OCI-LY7 (cell line): ENCODE data around the gene RFPL2. TPM values are rescaled to one million over a fixed set of nuclear protein-coding genes. Genes with fewer than 3 reads are reported as not detected.

Experiments
- BruUV-seq: library from RNA; stranded (reverse); fragments of 400-500 nt; replicated peaks from 2 replicates; lab custom pipeline; 2021; lab: Mats Ljungman, UMichigan
- CTCF ChIA-PET: fragments of 300-600 bp; sonication (Branson Sonifier 250); formaldehyde crosslinking; loops from one replicate; lab custom pipeline; 2022; ENCODE audit warnings: antibody characterized with exemption; ENCODE audit not compliant: unreplicated experiment; lab: Charles Lee
- POLR2A ChIA-PET: fragments of 300-600 bp; sonication (Branson Sonifier 250); formaldehyde crosslinking; loops from one replicate; lab custom pipeline; 2022; ENCODE audit warnings: antibody characterized with exemption; lab: Charles Lee
- DNase-seq: peaks from one replicate; pipeline ENCODE4 v3.0.0-alpha.2; 2015; ENCODE audit warnings: low spot score
- H2AFZ ChIP-seq: fragments of 200-600 bp; sonication (generic), shearing (Covaris generic); 2 replicates; pipeline ENCODE4 v1.6.1; 2014; ENCODE audit warnings: mild to moderate bottlenecking, antibody characterized with exemption, low read length, moderate library complexity
- H3K27ac ChIP-seq: fragments of 200-600 bp; sonication (generic); 2 replicates; pipeline ENCODE4 v1.5.1; 2014; ENCODE audit warnings: mixed run types, low read depth, mild to moderate bottlenecking, moderate library complexity, low read length, inconsistent platforms; ENCODE audit not compliant: poor library complexity, severe bottlenecking
- H3K36me3 ChIP-seq: fragments of 200-600 bp; sonication (generic); 2 replicates; pipeline ENCODE4 v1.6.1; 2014; ENCODE audit warnings: mild to moderate bottlenecking, antibody characterized with exemption, low read length, moderate library complexity, mixed read lengths; ENCODE audit not compliant: insufficient read depth
- H3K4me1 ChIP-seq: fragments of 200-600 bp; sonication (generic); 2 replicates; pipeline ENCODE4 v1.5.1; 2014; ENCODE audit warnings: mild to moderate bottlenecking, low read length; ENCODE audit not compliant: insufficient read depth, poor library complexity, severe bottlenecking
- H3K4me2 ChIP-seq: fragments of 200-600 bp; sonication (generic); 2 replicates; pipeline ENCODE4 v1.6.1; 2014; ENCODE audit warnings: mild to moderate bottlenecking, low read length
- H3K4me3 ChIP-seq: fragments of 200-600 bp; sonication (generic); 2 replicates; pipeline ENCODE4 v1.5.1; 2014; ENCODE audit warnings: mild to moderate bottlenecking, low read depth, low read length; ENCODE audit not compliant: poor library complexity, severe bottlenecking
- H3K79me2 ChIP-seq: fragments of 200-600 bp; sonication (generic); 2 replicates; pipeline ENCODE4 v1.6.1; 2016; ENCODE audit warnings: low read depth, mild to moderate bottlenecking, low read length, moderate library complexity, mixed read lengths; ENCODE audit not compliant: insufficient read depth
- H3K9me2 ChIP-seq: fragments of 200-600 bp; sonication (generic); 2 replicates; pipeline ENCODE4 v1.6.1; 2016; ENCODE audit warnings: mild to moderate bottlenecking, low read length, mixed read lengths; ENCODE audit not compliant: insufficient read depth
- H3K9me3 ChIP-seq: fragments of 200-600 bp; sonication (generic); 2 replicates; pipeline ENCODE4 v1.6.1; 2014; ENCODE audit warnings: mild to moderate bottlenecking, mixed run types, low read length, mixed read lengths
- H4K20me1 ChIP-seq: fragments of 200-600 bp; sonication (generic); 2 replicates; pipeline ENCODE4 v1.6.1; 2014; ENCODE audit warnings: mild to moderate bottlenecking, antibody characterized with exemption, low read length, moderate library complexity, mixed read lengths; ENCODE audit not compliant: insufficient read depth
- CTCF ChIP-seq: fragments of 200-600 bp; sonication (generic); conservative IDR thresholded peaks from 2 replicates; pipeline ENCODE4 v1.5.1; 2014; ENCODE audit warnings: mild to moderate bottlenecking, antibody characterized with exemption, low read length, moderate library complexity, mixed read lengths
- EZH2phosphoT487 ChIP-seq: fragments of 200-600 bp; sonication (generic); IDR thresholded peaks from 2 replicates; pipeline ENCODE4 v1.6.1; 2018; ENCODE audit warnings: low read depth, borderline replicate concordance, mild to moderate bottlenecking, mixed run types, antibody characterized with exemption, low read length, moderate library complexity, mixed read lengths
- intact Hi-C: fragments of 100-400 bp; cut with micrococcal nuclease; formaldehyde crosslinking; loops from one replicate; pipeline ENCODE4 v1.10.0; 2022; ENCODE audit not compliant: unreplicated experiment
- total RNA-seq, 2 experiments: library from RNA; depleted of rRNA in 1 of 2; stranded (reverse); fragments of >200 nt in 1 of 2; shearing (Covaris generic) in 1 of 2; gene quantifications; 2 replicates each; pipeline ENCODE4 v1.2.3, GENCODE V29; 2014 to 2022

RFPL2 gene
- total RNA-seq, 2 experiments from 2014 or later = not detected

GRCh38 chr22:32185821-32186220, 19.1 kb downstream of the RFPL2 start:
- no peaks in the 10 kb centered on the region for H3K9me3 ChIP-seq
- ChIA-PET CTCF (no interaction called here), POLR2A (no interaction called here)
- no peak overlapping the region for H3K4me3 ChIP-seq
- intact Hi-C loops = no loop called here
- H3K4me2 ChIP-seq = no peak overlapping the region
- no peaks in the 10 kb centered on the region for H3K79me2 ChIP-seq
- DNase-seq = no peak
- no peaks in the 10 kb centered on the region for H3K36me3 ChIP-seq
- H3K4me1 ChIP-seq = no peaks in the 10 kb centered on the region
- BruUV-seq = no TSS peak
- no peak overlapping the region for H2AFZ ChIP-seq
- TF ChIP-seq EZH2phosphoT487 (no peak), CTCF (no peak)
- H3K9me2 ChIP-seq = no peaks in the 10 kb centered on the region
- no peaks in the 10 kb centered on the region for H4K20me1 ChIP-seq
- no peak overlapping the region for H3K27ac ChIP-seq

GRCh38 chr22:32183625-32184024, 21.2 kb downstream of the RFPL2 start:
- H3K79me2 ChIP-seq = no peaks in the 10 kb centered on the region
- no peaks in the 10 kb centered on the region for H3K9me2 ChIP-seq
- no peak overlapping the region for H3K4me2 ChIP-seq
- H3K4me3 ChIP-seq = no peak overlapping the region
- no peak for TF ChIP-seq EZH2phosphoT487
- TF ChIP-seq CTCF = no peak
- H3K27ac ChIP-seq = no peak overlapping the region
- no peak for DNase-seq
- intact Hi-C loops = no loop called here
- H3K36me3 ChIP-seq = no peaks in the 10 kb centered on the region
- no peak overlapping the region for H2AFZ ChIP-seq
- POLR2A ChIA-PET = no interaction called here
- CTCF ChIA-PET = interaction anchor here (0.6 kb wide), 1 partner anchor 1910 kb away, joined by 4 read pairs; no protein-coding TSS in a partner anchor
- H4K20me1 ChIP-seq = no peaks in the 10 kb centered on the region
- H3K4me1 ChIP-seq = no peaks in the 10 kb centered on the region
- no TSS peak for BruUV-seq
- H3K9me3 ChIP-seq = no peaks in the 10 kb centered on the region

- no peak for DNase-seq
- TF ChIP-seq EZH2phosphoT487 = no peak
- TF ChIP-seq CTCF = no peak
- H3K4me2 ChIP-seq = no peak overlapping the region
- H3K27ac ChIP-seq = no peak overlapping the region
- H3K79me2 ChIP-seq = no peaks in the 10 kb centered on the region
- BruUV-seq = no TSS peak
- H3K9me3 ChIP-seq = no peaks in the 10 kb centered on the region
- no peaks in the 10 kb centered on the region for H3K4me1 ChIP-seq
- POLR2A ChIA-PET = no interaction called here
- no peaks in the 10 kb centered on the region for H3K36me3 ChIP-seq
- H4K20me1 ChIP-seq = no peaks in the 10 kb centered on the region
- intact Hi-C loops = no loop called here
- no peak overlapping the region for H2AFZ ChIP-seq
- no peak overlapping the region for H3K4me3 ChIP-seq
- H3K9me2 ChIP-seq = no peaks in the 10 kb centered on the region
- CTCF ChIA-PET = no interaction called here
These were observed 23.8 kb downstream of the RFPL2 start for GRCh38 chr22:32181043-32181442.
